CD4-positive, alpha-beta T cell treated with Interleukin-15 for 4 hours (primary cell): ENCODE data around the gene SMG7.

Experiments used
- DNase-seq: peaks from one replicate; pipeline ENCODE4 v3.0.0-alpha.2; 2020; ENCODE audit warnings: low spot score

SMG7 gene

DNA sequence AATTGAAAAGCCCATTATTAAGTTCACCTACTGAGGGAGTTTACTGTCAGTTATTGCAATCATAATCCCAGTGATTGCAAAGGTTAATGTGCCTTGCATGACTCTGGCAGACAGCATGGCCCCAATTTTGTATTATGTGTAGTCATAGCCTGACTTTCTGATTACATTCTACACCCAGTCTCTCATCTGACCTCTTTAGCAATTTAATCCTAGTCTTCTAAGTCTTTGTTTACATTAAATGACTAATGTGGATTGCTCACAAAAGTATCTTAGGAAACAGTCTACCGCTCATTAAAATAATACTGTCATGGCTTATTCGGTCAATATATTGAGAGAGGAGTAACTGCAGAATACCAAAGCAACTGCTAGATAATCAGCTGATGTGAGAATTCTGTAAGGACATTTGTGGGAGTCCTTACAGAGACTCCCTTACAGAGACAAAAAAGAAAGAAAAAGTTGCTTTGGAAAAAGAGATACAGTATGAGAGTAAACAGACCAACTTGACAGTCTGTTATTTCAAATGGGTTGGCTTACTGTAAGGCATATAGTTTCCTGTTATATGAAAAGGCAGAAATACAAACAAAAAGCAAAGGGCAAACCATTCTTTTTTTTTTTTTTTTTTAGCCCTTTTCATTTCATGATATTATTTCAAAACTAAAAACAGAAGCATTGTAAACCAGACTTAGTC, 42.8 kb downstream of the SMG7 start:
- DNase-seq, result no peak

DNA sequence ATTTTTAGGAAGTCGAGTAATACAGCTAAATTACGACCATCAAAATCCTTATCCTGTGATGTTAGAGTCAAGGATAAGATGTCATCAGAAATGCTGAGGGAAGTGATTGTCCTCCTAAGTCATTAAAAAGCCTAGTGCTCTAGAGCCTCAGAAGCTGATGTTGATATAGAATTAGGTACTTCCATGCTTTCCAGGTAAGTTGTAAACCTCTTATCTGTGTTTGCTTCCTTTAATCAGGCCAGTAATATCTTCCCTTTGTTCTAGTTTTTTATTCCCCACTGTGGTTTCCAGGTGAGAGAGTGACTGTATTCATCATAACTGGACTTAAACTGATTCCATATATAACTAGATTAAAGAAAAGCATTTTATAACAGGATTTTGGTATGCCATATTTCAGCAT, 44.4 kb downstream of the SMG7 start:
- no peak for DNase-seq

DNA sequence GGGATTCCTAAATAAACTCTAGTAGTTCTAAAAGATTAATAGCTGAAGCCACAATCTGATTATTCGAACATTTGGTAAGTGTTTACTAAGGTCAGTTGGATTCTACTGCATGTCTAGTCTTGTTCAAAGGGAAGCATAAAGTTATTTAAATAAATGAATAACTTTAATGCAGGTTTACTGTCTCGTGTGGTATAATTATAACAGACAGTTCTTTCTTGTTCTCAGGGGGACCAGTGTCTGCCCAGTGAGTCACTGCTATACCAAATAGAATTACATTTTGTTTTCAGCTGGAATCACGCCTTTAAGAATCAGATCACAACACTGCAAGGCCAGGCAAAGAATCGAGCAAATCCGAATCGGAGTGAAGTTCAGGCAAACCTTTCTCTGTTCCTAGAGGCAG, 45.1 kb downstream of the SMG7 start:
- DNase-seq, result no peak

DNA sequence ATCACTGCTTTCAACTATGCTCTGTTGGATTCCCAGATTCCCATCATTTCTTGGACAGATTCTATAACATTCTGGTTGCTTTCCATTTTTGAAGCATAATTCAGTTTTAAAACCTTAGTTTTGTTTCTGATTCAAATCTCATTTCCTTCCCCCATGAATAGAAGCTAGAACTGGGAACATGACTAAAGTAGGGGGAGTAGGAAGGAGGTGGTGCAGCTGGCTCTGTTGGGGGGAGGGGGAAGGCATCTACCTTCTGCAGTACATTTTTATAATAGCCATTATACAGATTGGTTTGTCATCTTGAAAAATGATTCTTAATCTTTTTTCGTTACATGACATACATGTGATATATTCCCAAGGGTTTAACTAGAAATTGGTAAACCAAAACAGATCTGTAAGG, 48.1 kb downstream of the SMG7 start:
- DNase-seq, result no peak

GRCh38 chr1:183522104-183522503, 49.8 kb downstream of the SMG7 start:
- DNase-seq, result no peak

- no peak for DNase-seq
Observed at GRCh38 chr1:183528577-183528976, 56.3 kb downstream of the SMG7 start.

DNA sequence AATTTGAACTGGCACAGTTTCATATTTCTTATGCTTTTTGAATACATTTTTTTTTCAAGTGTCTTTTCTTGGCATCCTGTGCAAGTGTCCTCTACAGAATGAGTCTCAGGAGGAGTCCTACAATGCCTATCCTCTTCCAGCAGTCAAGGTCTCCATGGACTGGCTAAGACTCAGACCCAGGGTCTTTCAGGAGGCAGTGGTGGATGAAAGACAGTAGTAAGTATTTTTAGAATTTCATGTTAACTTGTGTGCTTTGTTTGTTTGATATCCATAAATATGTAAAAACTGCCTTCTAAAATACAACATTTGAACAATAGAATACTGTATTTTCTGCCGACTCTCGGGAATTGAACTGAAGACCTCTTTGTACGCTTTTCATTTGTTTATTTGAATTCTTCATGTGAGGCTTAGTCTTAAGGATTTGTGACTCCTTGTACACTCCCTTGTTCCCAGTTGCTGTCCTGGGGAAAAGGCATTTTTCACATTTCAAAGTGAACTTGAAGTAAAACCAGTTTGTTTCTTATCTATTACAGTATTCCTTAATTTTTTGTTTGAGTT, 61.4 kb downstream of the SMG7 start:
- DNase-seq, result no peak

GRCh38 chr1:183537405-183537804, 65.1 kb downstream of the SMG7 start:
- DNase-seq, result no peak

GRCh38 chr1:183543619-183544204, 71.4 kb downstream of the SMG7 start:
- DNase-seq, result peak; percentile 44

DNA sequence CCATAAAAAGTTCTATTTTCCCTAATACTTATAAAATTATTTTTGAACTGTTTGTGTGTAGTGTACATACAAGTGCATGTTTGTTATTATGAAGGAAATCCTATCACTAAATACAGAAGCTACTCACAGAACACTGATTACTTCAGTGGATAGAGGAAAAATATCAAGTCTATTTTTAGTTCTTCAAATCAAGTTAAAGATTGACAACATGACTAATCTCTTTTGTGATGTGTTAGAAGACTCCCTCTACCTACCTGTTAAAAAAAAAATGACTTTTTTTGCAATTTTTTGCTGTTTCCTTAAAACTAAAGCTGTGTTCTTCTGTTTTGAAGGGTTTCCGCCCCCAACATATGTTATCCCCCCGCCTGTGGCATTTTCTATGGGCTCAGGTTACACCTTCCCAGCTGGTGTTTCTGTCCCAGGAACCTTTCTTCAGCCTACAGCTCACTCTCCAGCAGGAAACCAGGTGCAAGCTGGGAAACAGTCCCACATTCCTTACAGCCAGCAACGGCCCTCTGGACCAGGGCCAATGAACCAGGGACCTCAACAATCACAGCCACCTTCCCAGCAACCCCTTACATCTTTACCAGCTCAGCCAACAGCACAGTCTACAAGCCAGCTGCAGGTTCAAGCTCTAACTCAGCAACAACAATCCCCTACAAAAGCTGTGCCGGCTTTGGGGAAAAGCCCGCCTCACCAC, 72.4 kb downstream of the SMG7 start:
- DNase-seq, result no peak

- no peak for DNase-seq
Observed at GRCh38 chr1:183546427-183546826, 74.1 kb downstream of the SMG7 start.

DNA sequence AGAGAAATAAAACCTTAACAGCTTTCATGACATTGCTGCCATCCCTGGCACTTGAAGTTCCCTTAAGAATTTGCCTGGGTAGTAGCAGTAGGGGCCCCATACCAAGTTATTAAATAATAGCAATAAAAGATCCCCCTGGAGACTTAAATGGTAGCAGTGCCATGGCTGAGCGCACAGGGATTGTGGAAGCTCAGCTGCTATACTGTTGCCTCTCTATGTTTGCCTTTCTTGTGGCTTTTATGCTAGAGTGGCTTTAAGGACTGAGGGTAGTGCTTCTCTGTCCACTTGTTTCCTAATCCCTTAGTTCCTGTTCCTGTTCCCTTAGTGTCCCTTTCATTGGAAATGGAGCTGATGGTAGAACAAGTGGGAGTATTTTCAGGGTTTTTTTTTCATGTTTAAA, 75.8 kb downstream of the SMG7 start:
- no peak for DNase-seq

DNA sequence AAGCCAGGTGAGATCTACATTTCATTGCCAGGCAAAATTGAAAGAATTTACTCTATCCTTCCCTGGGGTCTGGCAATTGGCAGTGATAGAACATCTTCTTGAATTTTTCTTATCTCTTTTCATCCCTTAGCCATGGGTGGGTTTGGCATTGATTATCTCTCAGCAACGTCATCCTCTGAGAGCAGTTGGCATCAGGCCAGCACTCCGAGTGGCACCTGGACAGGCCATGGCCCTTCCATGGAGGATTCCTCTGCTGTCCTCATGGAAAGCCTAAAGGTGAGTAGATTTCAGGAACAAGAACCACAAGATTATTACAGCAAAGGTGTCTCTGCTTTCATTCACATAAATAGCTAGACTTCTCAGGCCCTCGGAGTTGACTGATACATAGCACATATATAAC, 78.6 kb downstream of the SMG7 start:
- DNase-seq, result no peak

DNA sequence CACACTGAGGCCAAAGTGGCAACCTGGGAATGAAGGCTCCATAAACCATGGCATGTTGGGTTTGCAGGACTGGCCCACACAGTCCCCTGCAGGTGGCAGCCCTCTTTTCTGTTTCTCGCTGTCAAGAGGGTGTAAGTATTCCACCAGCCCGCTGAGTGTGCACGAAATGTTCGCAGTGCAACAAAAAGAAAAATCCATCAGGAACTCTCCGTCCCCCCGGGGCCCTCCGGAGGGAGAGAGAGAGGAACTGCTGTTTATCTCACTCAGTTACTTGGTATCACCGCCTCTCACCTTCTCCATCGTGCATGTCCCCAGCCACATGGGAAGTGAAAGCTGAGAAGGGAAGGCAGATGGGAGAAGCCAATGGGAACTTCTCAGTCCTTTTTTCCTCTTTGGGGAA, 79.6 kb downstream of the SMG7 start:
- no peak for DNase-seq

DNA sequence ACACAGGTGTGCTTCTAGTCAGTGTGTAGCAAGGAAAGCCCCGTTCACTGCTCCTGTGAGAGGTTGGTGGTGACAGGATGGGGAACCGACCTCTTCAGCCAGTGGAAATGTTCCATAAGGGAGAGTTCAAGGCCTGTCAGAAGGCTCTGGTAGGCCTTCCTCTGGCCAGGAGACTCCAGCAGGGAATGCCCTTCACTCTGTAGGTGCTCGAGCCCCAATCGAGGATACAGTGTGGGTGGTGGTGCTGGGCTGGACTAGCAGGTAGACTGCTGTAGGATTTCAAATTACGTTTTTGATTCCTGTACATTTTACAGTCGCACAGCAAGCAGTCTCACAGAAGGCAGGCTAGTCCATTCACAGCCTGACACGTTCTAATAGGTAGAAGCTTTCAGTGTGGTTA, 80.1 kb downstream of the SMG7 start:
- no peak for DNase-seq

DNA sequence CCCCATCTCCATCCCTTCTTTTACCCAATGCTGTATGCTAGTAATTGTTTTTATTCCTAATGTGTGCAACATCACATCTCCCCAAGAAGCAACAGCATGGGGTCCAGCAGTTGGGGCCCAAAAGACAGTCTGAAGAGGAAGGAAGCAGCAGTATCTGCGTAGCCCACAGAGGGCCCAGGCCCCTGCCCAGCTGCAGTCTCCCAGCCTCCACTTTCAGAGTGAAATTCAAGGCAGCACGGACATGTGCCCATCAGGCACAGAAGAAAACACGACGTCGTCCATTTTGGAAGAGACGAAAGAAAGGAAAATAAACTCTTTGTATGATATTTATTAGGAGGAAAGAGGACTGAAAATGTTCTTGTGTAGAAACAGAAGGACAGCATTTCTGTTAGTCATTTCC, 80.6 kb downstream of the SMG7 start:
- DNase-seq, result no peak

- no peak for DNase-seq
Observed at GRCh38 chr1:183553331-183553730, 81.0 kb downstream of the SMG7 start.

- DNase-seq, result no peak
Observed at GRCh38 chr1:183553764-183554163, 81.5 kb downstream of the SMG7 start.

DNA sequence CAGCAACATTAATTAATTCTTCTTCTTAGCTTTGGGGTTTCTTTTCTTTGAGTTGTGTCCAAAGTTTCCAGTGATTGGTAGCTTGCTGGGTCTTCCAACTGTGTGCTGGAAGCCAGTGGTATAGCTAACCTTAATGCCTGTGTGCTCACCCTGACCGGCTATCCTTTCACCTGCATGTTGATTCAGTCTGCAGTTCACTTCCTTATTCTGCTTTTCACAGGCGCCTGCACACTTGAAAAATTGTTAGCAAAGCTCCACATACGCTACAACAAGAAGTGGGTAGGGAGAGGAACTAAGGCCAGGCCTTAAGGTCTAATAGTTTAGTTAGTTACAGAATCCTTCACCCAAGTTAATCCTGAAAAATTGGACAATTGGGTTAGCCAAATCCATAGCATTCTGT, 82.3 kb downstream of the SMG7 start:
- DNase-seq, result no peak

- DNase-seq, result no peak
Observed at GRCh38 chr1:183559061-183559460, 86.8 kb downstream of the SMG7 start.

- no peak for DNase-seq
Observed at GRCh38 chr1:183562701-183563100, 90.4 kb downstream of the SMG7 start.

GRCh38 chr1:183565261-183565660, 93.0 kb downstream of the SMG7 start:
- no peak for DNase-seq

- no peak for DNase-seq
Observed at GRCh38 chr1:183566026-183566425, 93.7 kb downstream of the SMG7 start.
